Measurements from ENCODE around the gene COP1. TPM values are rescaled to one million over a fixed set of nuclear protein-coding genes. Genes with fewer than 3 reads are reported as not detected.
"Not testable (repeated sequence)": the region's sequence is repeated elsewhere in the genome, so short reads cannot be mapped to it uniquely, and the experiment has no call there.

COP1 gene
- total and polyA plus RNA-seq, 8 donors = 12.3 to 33.1 (median 20.5) TPM

- no peak for DNase-seq
- Histone ChIP-seq H3K9me3 (peaks cover 0 to 4% (median 0%) of the 10 kb centered on the region in 4 donors), H3K4me1 (no peaks in the 10 kb centered on the region), H3K36me3 (no peaks in the 10 kb centered on the region), H3K4me3 (no peak overlapping the region), H3K27ac (no peak overlapping the region), H3K27me3 (no peaks in the 10 kb centered on the region)
- WGBS, 2 donors = 98 to 100% methylated on average over 1 of the region's 1 CpG
- TF ChIP-seq, protein P1, sequence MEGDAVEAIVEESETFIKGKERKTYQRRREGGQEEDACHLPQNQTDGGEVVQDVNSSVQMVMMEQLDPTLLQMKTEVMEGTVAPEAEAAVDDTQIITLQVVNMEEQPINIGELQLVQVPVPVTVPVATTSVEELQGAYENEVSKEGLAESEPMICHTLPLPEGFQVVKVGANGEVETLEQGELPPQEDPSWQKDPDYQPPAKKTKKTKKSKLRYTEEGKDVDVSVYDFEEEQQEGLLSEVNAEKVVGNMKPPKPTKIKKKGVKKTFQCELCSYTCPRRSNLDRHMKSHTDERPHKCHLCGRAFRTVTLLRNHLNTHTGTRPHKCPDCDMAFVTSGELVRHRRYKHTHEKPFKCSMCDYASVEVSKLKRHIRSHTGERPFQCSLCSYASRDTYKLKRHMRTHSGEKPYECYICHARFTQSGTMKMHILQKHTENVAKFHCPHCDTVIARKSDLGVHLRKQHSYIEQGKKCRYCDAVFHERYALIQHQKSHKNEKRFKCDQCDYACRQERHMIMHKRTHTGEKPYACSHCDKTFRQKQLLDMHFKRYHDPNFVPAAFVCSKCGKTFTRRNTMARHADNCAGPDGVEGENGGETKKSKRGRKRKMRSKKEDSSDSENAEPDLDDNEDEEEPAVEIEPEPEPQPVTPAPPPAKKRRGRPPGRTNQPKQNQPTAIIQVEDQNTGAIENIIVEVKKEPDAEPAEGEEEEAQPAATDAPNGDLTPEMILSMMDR (IDR thresholded peaks at IDR 0.05) = no peak
- FAIRE-seq = no peak
- intact Hi-C loops (cut with DNase I) = no loop called here
- ATAC-seq = no peak
Measured at GRCh38 chr1:176090766-176091165, 116.3 kb downstream of the COP1 start.

DNA sequence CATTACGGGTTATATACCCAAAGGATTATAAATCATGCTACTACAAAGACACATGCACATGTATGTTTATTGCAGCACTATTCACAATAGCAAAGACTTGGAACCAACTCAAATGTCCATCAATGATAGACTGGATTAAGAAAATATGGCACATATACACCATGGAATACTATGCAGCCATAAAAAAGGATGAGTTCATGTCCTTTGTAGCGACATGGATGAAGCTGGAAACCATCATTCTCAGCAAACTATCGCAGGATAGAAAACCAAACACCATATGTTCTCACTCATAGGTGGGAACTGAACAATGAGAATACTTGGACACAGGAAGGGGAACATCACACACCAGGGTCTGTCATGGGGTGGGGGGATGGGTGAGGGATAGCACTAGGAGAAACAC is 119.3 kb downstream of the COP1 start:
- ATAC-seq; H3K4me1 ChIP-seq; H3K36me3 ChIP-seq; DNase-seq; H3K9me3 ChIP-seq; intact Hi-C loops (cut with DNase I); FAIRE-seq; H3K27me3 ChIP-seq; H3K4me3 ChIP-seq; H3K27ac ChIP-seq: not testable (repeated sequence)
- WGBS, 2 donors = 94 to 99% methylated on average over 3 of the region's 3 CpGs

- H3K27me3 ChIP-seq = no peaks in the 10 kb centered on the region
- H3K9me3 ChIP-seq = no peaks in the 10 kb centered on the region
- no peak overlapping the region for H3K27ac ChIP-seq
- H3K4me3 ChIP-seq = no peak overlapping the region
- intact Hi-C loops (cut with DNase I) = no loop called here
- ATAC-seq (peak; percentile 38 to 74 (median 68)), FAIRE-seq (no peak), DNase-seq (peak in 1 of 6 donors; percentile 29)
- TF ChIP-seq, protein P1 (IDR thresholded peaks at IDR 0.05) = peak; percentile 27 to 45 (median 41)
- no peaks in the 10 kb centered on the region for H3K4me1 ChIP-seq
- 38 to 46% methylated on average over 5 of the region's 5 CpGs for WGBS, 2 donors
- H3K36me3 ChIP-seq = no peaks in the 10 kb centered on the region
Measured at GRCh38 chr1:176073524-176074157, 133.4 kb downstream of the COP1 start.

DNA sequence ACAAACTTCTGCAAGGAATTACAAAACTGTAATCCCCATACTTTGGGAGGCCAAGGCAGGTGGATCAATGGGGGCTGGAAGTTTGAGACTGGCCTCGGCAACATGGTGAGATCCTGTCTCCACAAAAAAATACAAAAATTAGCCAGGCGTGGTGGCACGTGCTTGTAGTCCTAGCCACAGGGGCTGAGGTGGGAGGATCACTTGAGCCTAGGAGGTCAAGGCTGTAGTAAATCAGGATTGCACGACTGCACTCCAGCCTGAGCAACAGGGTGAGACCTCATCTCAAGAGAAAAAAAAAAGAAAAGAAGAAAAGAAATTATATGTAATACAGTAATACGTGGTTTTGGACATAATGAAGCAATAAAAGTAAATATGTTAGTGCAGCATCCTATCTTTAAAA is 138.2 kb downstream of the COP1 start:
- Histone ChIP-seq H3K4me3 (no peak overlapping the region), H3K27me3 (no peaks in the 10 kb centered on the region), H3K9me3 (no peaks in the 10 kb centered on the region), H3K27ac (no peak overlapping the region), H3K36me3 (no peaks in the 10 kb centered on the region), H3K4me1 (no peaks in the 10 kb centered on the region)
- intact Hi-C loops (cut with DNase I) = no loop called here
- WGBS, 2 donors = 94 to 96% methylated on average over 5 of the region's 5 CpGs
- no peak for DNase-seq
- ATAC-seq = no peak
- TF ChIP-seq, protein P1 (IDR thresholded peaks at IDR 0.05) = no peak
- FAIRE-seq = no peak

DNA sequence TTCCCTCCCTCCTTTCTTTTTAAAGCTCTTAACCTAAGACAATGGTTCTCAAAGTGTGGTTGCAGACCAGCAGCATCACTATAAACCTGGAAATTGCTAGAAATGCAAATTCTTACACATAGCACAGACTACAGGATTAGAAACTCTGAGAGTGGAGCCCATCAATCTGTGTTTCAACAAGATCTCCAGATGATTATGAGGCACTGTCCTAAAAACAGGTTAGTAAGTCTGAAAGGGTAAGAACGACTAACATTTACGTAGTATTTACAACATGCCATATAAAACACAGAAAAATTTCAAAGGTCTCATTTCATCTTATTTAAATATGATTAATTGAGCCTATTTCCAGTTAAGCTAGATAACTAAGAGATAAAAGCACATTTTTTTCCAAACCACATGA is 138.8 kb downstream of the COP1 start:
- H3K4me1 ChIP-seq = no peaks in the 10 kb centered on the region
- intact Hi-C loops (cut with DNase I) = no loop called here
- H3K27ac ChIP-seq = no peak overlapping the region
- no peak for DNase-seq
- ATAC-seq = no peak
- 42 to 43% methylated on average over 2 of the region's 2 CpGs for WGBS, 2 donors
- H3K27me3 ChIP-seq = no peaks in the 10 kb centered on the region
- no peak for FAIRE-seq
- TF ChIP-seq, protein P1 (IDR thresholded peaks at IDR 0.05) = no peak
- no peak overlapping the region for H3K4me3 ChIP-seq
- no peaks in the 10 kb centered on the region for H3K9me3 ChIP-seq
- H3K36me3 ChIP-seq = no peaks in the 10 kb centered on the region
